ENCODE results near the gene P3H2. TPM values are rescaled to one million over a fixed set of nuclear protein-coding genes. Genes with fewer than 3 reads are reported as not detected.

Gene P3H2
- total and polyA plus RNA-seq, 5 experiments from 2014 or later: not detected

DNA sequence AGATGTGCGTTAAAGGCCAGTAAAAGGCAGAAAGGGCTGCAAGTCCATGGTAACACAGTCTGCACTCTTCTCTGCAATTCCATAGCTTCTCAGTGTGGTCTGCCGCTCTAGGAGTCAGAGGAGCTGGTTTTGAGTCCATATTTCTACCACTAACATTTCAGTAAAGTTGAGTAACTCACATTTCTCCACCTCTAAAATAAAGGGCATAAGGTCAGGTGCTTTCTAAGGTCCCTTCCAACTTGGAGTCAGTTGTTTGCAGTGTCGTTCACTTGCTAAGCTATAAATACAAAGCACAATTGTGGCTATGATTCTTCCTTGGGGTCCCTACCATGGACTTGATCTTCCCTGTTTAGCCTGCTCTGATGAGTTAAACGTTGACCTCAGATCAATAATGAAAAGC, 171.1 kb downstream of the P3H2 start:
- DNase-seq (no peak), ATAC-seq (no peak)
- peaks cover 0 to 11% (median 2%) of the 10 kb centered on the region in 5 donors for H3K27me3 Mint-ChIP-seq
- no peak overlapping the region for H3K4me3 Mint-ChIP-seq
- H3K4me1 Mint-ChIP-seq: peaks cover 3 to 6% (median 5%) of the 10 kb centered on the region in 4 donors
- H3K36me3 Mint-ChIP-seq: no peaks in the 10 kb centered on the region
- POLR2A ChIA-PET: no interaction called here
- no peak overlapping the region for H3K27ac Mint-ChIP-seq
- H3K9me3 Mint-ChIP-seq: no peaks in the 10 kb centered on the region

DNA sequence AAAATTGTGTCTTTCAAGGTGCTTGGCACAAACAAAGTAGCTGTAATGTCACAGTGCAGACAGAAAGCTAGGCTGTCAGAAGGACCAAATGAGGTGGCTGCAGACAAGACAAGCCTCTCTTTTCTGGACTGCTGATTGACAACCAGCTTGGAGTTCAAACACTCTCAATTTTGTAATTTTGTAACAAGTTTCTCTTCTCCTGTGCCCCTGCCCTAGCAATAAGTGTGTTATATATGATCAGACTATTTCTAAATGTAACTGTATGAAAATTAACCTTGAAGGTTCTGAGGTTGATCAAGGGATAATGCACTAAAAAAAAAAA, 172.0 kb downstream of the P3H2 start:
- Mint-ChIP-seq H3K4me1 (peaks cover 3 to 6% (median 5%) of the 10 kb centered on the region in 4 donors), H3K4me3 (no peak overlapping the region), H3K9me3 (no peaks in the 10 kb centered on the region), H3K27ac (no peak overlapping the region), H3K36me3 (no peaks in the 10 kb centered on the region), H3K27me3 (peaks cover 0 to 15% (median 2%) of the 10 kb centered on the region in 5 donors)
- no peak for DNase-seq
- POLR2A ChIA-PET: interaction anchor here (1.7 kb wide), 1 partner anchor 676 kb away, joined by 4 read pairs; no protein-coding TSS in a partner anchor
- no peak for ATAC-seq

DNA sequence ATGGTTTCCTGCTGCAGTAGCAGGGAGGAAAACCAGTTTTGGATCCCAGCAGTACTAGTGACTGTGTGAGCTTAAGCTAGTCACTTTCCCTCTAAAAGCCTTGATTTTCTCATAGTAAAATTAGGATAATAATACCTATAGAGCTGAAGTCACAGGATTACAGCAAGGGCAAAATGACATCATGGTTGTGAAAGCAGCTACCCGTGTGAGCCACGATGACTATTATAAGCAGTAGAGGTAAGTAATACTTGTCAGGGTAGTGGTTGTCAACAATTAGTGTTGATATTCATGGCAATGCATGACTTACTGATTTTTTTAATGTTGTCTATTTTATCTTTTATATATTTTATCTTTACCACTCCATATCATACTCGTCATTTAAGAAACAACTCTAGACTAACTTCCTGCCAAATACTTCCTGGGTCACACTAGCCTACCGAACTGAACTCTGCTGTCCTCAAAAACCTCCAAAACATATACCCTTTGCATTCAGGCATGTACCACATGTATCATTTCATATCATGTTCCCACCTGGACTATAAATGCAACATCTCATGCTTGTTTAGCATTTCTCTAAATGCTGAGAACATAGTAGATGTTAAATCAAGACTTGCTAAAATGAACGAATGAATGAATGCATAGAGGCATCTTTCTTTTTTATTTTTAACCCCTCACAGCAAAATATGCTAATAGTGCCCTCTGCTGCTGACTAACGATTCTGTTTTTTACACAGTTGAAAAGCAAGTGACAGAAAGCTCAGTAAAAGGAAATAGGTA, 172.6 kb downstream of the P3H2 start:
- Mint-ChIP-seq H3K4me1 (peaks cover 3 to 6% (median 5%) of the 10 kb centered on the region in 4 donors), H3K36me3 (no peaks in the 10 kb centered on the region), H3K4me3 (no peak overlapping the region), H3K27me3 (peaks cover 0 to 15% (median 2%) of the 10 kb centered on the region in 5 donors), H3K27ac (no peak overlapping the region), H3K9me3 (no peaks in the 10 kb centered on the region)
- POLR2A ChIA-PET: interaction anchor here (1.7 kb wide), 1 partner anchor 675 kb away, joined by 4 read pairs; no protein-coding TSS in a partner anchor
- DNase-seq (peak in 4 of 10 donors; percentile 8 to 26 (median 15)), ATAC-seq (peak in 1 of 2 donors; percentile 35)

DNA sequence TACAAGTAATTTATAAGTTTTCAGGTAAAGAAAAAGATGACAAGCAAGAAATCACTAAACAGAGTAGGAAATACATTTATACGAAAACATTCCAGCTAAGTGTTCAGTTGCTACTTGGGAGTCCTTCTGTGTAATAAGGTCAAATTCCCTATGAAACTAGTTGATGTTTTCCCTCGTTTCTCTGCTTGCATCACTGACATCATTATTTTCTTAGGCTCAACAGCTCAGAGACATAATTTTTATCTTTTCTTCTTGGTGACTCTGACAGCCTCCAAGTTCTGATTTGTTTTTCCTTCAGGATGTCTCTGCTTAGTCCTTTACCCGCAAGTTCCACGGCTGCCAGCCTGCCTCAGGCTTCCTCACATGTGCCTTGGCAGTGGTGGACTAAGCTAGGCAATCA, 173.6 kb downstream of the P3H2 start:
- POLR2A ChIA-PET: interaction anchor here (1.7 kb wide), 1 partner anchor 674 kb away, joined by 4 read pairs; no protein-coding TSS in a partner anchor
- Mint-ChIP-seq H3K27ac (no peak overlapping the region), H3K4me3 (no peak overlapping the region), H3K9me3 (no peaks in the 10 kb centered on the region), H3K36me3 (no peaks in the 10 kb centered on the region), H3K4me1 (peaks cover 3 to 6% (median 5%) of the 10 kb centered on the region in 4 donors), H3K27me3 (peaks cover 0 to 14% (median 2%) of the 10 kb centered on the region in 5 donors)
- no peak for ATAC-seq
- no peak for DNase-seq

- DNase-seq (no peak), ATAC-seq (no peak)
- Mint-ChIP-seq H3K27ac (peak overlapping the region in 2 of 10 donors; percentile 2 to 13), H3K27me3 (peaks cover 0 to 11% (median 2%) of the 10 kb centered on the region in 5 donors), H3K36me3 (no peaks in the 10 kb centered on the region), H3K4me3 (no peak overlapping the region), H3K4me1 (peaks cover 3 to 6% (median 5%) of the 10 kb centered on the region in 4 donors), H3K9me3 (no peaks in the 10 kb centered on the region)
- POLR2A ChIA-PET: no interaction called here
Observed at GRCh38 chr3:189945935-189946709, 174.6 kb downstream of the P3H2 start.

- H3K9me3 Mint-ChIP-seq: no peaks in the 10 kb centered on the region
- POLR2A ChIA-PET: no interaction called here
- H3K4me1 Mint-ChIP-seq: peaks cover 3 to 6% (median 5%) of the 10 kb centered on the region in 4 donors
- H3K4me3 Mint-ChIP-seq: no peak overlapping the region
- peaks cover 0 to 11% (median 2%) of the 10 kb centered on the region in 5 donors for H3K27me3 Mint-ChIP-seq
- no peak for ATAC-seq
- no peak overlapping the region for H3K27ac Mint-ChIP-seq
- H3K36me3 Mint-ChIP-seq: no peaks in the 10 kb centered on the region
- no peak for DNase-seq
Observed at GRCh38 chr3:189944285-189945145, 176.2 kb downstream of the P3H2 start.

DNA sequence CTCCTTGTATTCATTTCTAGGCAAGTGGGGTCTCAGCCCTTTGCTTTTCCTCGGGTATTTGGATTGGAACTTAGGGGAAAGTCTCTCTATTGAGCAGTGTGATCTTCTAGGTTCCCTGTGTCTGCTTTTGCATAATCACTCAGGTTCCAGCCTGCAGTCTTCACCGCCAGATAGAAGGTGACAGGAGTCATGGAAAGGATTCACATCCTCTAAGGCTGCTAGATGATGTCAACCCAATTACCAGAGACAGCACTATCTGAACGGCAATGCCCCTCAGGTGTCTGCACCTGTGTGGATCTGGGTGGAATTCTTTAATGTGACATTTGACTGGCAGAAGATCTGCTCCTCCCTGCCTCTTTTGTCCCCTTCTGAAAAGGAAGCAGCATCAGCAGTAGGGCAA, 177.7 kb downstream of the P3H2 start:
- Mint-ChIP-seq H3K4me3 (no peak overlapping the region), H3K9me3 (no peaks in the 10 kb centered on the region), H3K4me1 (peaks cover 0 to under 1% (median 0%) of the 10 kb centered on the region in 4 donors), H3K27me3 (peaks cover 0 to 11% (median 2%) of the 10 kb centered on the region in 5 donors), H3K27ac (no peak overlapping the region), H3K36me3 (no peaks in the 10 kb centered on the region)
- ATAC-seq (no peak), DNase-seq (no peak)
- POLR2A ChIA-PET: no interaction called here

GRCh38 chr3:189941679-189942078, 179.0 kb downstream of the P3H2 start:
- H3K27ac Mint-ChIP-seq: no peak overlapping the region
- H3K9me3 Mint-ChIP-seq: no peaks in the 10 kb centered on the region
- peaks cover 0 to 11% (median 2%) of the 10 kb centered on the region in 5 donors for H3K27me3 Mint-ChIP-seq
- H3K4me3 Mint-ChIP-seq: no peak overlapping the region
- no peaks in the 10 kb centered on the region for H3K4me1 Mint-ChIP-seq
- no peaks in the 10 kb centered on the region for H3K36me3 Mint-ChIP-seq
- DNase-seq (no peak), ATAC-seq (no peak)
- POLR2A ChIA-PET: no interaction called here

GRCh38 chr3:189941125-189941524, 179.6 kb downstream of the P3H2 start:
- DNase-seq (no peak), ATAC-seq (no peak)
- Mint-ChIP-seq H3K27me3 (peaks cover 0 to 6% (median 0%) of the 10 kb centered on the region in 5 donors), H3K9me3 (no peaks in the 10 kb centered on the region), H3K4me1 (no peaks in the 10 kb centered on the region), H3K27ac (no peak overlapping the region), H3K4me3 (no peak overlapping the region), H3K36me3 (no peaks in the 10 kb centered on the region)
- POLR2A ChIA-PET: no interaction called here

DNA sequence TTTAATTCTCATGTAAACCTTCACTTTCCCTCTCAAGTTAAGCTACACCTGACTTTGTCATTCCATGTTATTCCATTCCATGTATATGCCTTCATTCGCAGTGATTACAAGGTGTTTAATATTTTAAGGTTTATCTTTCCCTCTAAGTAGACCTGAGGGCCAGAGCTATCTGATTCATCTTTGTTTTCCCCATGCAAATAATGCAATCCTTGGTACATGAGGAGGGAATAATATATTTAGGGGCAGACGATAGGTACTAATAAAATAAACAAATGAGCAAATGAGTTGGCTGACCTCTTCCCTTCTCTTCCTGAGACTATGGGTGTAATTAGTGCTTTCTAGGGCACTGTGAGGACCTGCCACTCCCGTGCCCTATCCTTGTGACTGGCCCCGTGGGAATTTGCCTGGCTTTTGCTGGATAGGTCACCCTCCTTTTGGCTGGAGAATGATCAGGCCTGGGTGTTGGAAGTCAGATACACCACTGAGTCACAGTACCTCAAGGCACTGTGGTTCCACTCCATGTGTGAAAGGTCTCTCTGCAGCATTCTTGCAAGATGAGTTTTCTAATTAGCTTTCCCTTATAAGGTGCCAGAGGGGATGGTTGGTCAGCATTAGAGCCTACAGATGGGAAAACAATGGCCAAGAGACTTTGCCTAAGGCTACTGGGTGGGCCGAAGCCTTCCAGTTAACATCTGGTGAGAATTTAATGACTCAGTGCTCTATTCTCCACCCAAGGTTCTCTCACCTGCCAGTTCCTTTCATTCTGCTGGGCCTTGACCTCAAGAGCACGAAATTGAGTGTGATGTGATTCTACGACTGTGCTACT, 183.2 kb downstream of the P3H2 start:
- no peak for DNase-seq
- Mint-ChIP-seq H3K27me3 (peaks cover 0 to 9% (median 3%) of the 10 kb centered on the region in 5 donors), H3K4me1 (no peaks in the 10 kb centered on the region), H3K9me3 (peaks cover 0 to 3% (median 0%) of the 10 kb centered on the region in 9 donors), H3K27ac (no peak overlapping the region), H3K36me3 (no peaks in the 10 kb centered on the region), H3K4me3 (no peak overlapping the region)
- POLR2A ChIA-PET: no interaction called here
- no peak for ATAC-seq

DNA sequence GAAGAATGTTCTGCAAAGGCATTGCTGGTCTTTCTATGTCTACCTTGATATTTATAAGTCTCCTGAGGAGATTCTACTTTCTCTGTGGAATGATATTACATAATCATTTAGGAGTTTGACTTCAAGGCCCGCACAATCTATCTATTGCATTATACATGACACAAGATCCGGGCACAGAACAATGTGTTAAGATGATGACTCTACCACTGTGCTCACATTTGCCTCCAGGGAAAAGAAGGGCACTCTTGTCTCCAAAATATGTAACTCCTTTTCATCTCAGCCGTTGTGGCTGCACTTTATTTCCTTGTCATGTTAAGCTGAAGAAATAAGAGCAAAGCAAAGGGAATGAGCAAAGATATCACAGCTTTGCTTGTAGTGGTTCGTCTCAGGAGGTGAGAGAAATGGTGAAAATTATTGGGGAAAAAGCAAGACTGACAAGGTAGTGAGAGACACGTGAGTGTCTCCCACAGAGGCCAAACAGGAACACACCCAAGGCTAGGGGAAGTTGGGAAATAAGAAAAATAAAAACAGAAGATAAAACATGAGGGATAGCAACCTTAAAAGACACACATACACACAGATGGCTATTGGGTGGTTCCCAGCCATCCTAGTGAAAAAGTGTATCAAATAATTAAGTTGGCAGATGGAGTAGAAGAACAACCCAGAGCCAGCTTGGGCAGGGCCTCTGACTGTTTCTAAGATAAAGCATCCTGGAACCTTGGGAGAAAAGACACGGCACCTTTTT, 184.3 kb downstream of the P3H2 start:
- Mint-ChIP-seq H3K27ac (no peak overlapping the region), H3K4me1 (no peaks in the 10 kb centered on the region), H3K9me3 (peaks cover 0 to 3% (median 0%) of the 10 kb centered on the region in 9 donors), H3K27me3 (peaks cover 0 to 9% (median 3%) of the 10 kb centered on the region in 5 donors), H3K4me3 (no peak overlapping the region), H3K36me3 (no peaks in the 10 kb centered on the region)
- DNase-seq (no peak), ATAC-seq (no peak)
- POLR2A ChIA-PET: no interaction called here

Measured in naive thymus-derived CD8-positive, alpha-beta T cell (primary cell).